ENCODE measurements around the gene P2RX1.

GRCh38 chr17:3915995-3916696 lies at the start of gene P2RX1:
- no peak for TF ChIP-seq ELF4 (IDR thresholded peaks at IDR 0.05)
- no peak for TF ChIP-seq SP1 (IDR thresholded peaks at IDR 0.05)
- no peak for TF ChIP-seq TARDBP (IDR thresholded peaks at IDR 0.05)
- TF ChIP-seq FOXK2 (IDR thresholded peaks at IDR 0.05), result no peak
- TF ChIP-seq FOXM1 (IDR thresholded peaks at IDR 0.05; ENCODE audit: borderline replicate concordance), result no peak
- TF ChIP-seq PKNOX1 (IDR thresholded peaks at IDR 0.05), result no peak
- TF ChIP-seq L3MBTL2 (conservative IDR thresholded peaks at IDR 0.05), result no peak
- no peak for TF ChIP-seq HDGF (IDR thresholded peaks at IDR 0.05; ENCODE audit: borderline replicate concordance)
- no peak for TF ChIP-seq SUZ12 (IDR thresholded peaks at IDR 0.05)
- no peak for TF ChIP-seq ARNT (IDR thresholded peaks at IDR 0.05)
- TF ChIP-seq ZNF384 (IDR thresholded peaks at IDR 0.05), result no peak

All from HEK293T (cell line).